Transverse colon (tissue), 4 donors: ENCODE results near the gene KCTD1.

Experiments used
- CTCF ChIP-seq, 5 experiments: fragments of 200-600 bp in 3 of 5; fragments of 450-650 bp in 2 of 5; sonication (generic) in 3 of 5; IDR thresholded peaks; 1 replicate in 2 of 5; 2 replicates in 3 of 5; pipeline ENCODE4 v1.5.1; 2016 to 2017; ENCODE audit warnings: antibody characterized with exemption in 5 of 5, inconsistent platforms in 3 of 5, mild to moderate bottlenecking in 2 of 5, moderate library complexity in 1 of 5
- EP300 ChIP-seq: sonication (generic); formaldehyde crosslinking; IDR thresholded peaks from one replicate; pipeline ENCODE4 v1.6.1; 2017; ENCODE audit warnings: antibody characterized with exemption, low read depth
- POLR2A ChIP-seq: fragments of 450-650 bp; IDR thresholded peaks from one replicate; pipeline ENCODE4 v1.6.1; 2016; ENCODE audit warnings: antibody characterized with exemption, mild to moderate bottlenecking, moderate library complexity
- POLR2AphosphoS5 ChIP-seq, 3 donors: sonication (generic); formaldehyde crosslinking; IDR thresholded peaks; one replicate each; pipeline ENCODE4 v1.6.1; 2016; ENCODE audit warnings: antibody characterized with exemption in 3 of 3

- TF ChIP-seq POLR2A (no peak), CTCF (IDR thresholded peaks at IDR 0.05) (no peak), POLR2AphosphoS5 (IDR thresholded peaks at IDR 0.05) (no peak), EP300 (no peak)
These were observed 86.0 kb downstream of the KCTD1 start for GRCh38 chr18:26462355-26462754.
